SU-DHL-6 (cell line): ENCODE measurements around the gene SLFN12.

Experiments used
- H2AFZ ChIP-seq: fragments of 200-600 bp; sonication (generic); 2 replicates; pipeline ENCODE4 v1.6.1; 2014; ENCODE audit warnings: low read depth, mild to moderate bottlenecking, moderate library complexity, mixed read lengths, antibody characterized with exemption, low read length; ENCODE audit not compliant: severe bottlenecking
- H3F3A ChIP-seq: fragments of 200-600 bp; shearing (Covaris generic); 2 replicates; pipeline ENCODE4 v1.6.0; 2016; ENCODE audit warnings: antibody characterized with exemption, mild to moderate bottlenecking; ENCODE audit not compliant: insufficient read depth
- H3K27ac ChIP-seq: fragments of 200-600 bp; sonication (generic); 2 replicates; pipeline ENCODE4 v1.5.1; 2016; ENCODE audit warnings: low read depth, mild to moderate bottlenecking, low read length, moderate library complexity, mixed read lengths
- H3K27me3 ChIP-seq: fragments of 200-600 bp; sonication (generic), shearing (Covaris generic); 2 replicates; pipeline ENCODE4 v1.6.0; 2014; ENCODE audit warnings: mild to moderate bottlenecking, low read length
- H3K36me3 ChIP-seq: fragments of 200-600 bp; sonication (generic); 2 replicates; pipeline ENCODE4 v1.6.1; 2014; ENCODE audit warnings: mild to moderate bottlenecking, low read length, mixed read lengths
- H3K4me2 ChIP-seq: fragments of 300-600, 200-600 bp; shearing (Covaris generic), sonication (generic); 2 replicates; pipeline ENCODE4 v1.6.0; 2014; ENCODE audit warnings: low read length, low read depth, mild to moderate bottlenecking; ENCODE audit not compliant: poor library complexity, severe bottlenecking
- H3K4me3 ChIP-seq: fragments of 200-600 bp; sonication (generic); 2 replicates; pipeline ENCODE4 v1.5.1; 2014; ENCODE audit warnings: antibody characterized with exemption, low read length, mild to moderate bottlenecking, mixed read lengths; ENCODE audit not compliant: insufficient read depth, poor library complexity, severe bottlenecking
- H3K79me2 ChIP-seq: fragments of 200-600 bp; sonication (generic); 2 replicates; pipeline ENCODE4 v1.6.1; 2014; ENCODE audit warnings: mild to moderate bottlenecking, low read length, moderate library complexity; ENCODE audit not compliant: insufficient read depth
- H3K9ac ChIP-seq: fragments of 200-600 bp; sonication (generic); 2 replicates; pipeline ENCODE4 v1.7.0; 2014; ENCODE audit warnings: mild to moderate bottlenecking, low read length
- H3K9me2 ChIP-seq: fragments of 200-600 bp; sonication (generic); replicated peaks from 2 replicates; pipeline ENCODE4 v1.6.1; 2014; ENCODE audit warnings: low read length; ENCODE audit not compliant: insufficient read depth
- H3K9me3 ChIP-seq: fragments of 200-600 bp; sonication (generic); 2 replicates; pipeline ENCODE4 v1.6.1; 2014; ENCODE audit warnings: low read length, mixed read lengths; ENCODE audit not compliant: insufficient read depth
- H4K20me1 ChIP-seq: fragments of 200-600 bp; sonication (generic); 2 replicates; pipeline ENCODE4 v1.6.1; 2014; ENCODE audit warnings: low read depth, mild to moderate bottlenecking, antibody characterized with exemption, low read length, moderate library complexity, mixed read lengths
- CTCF ChIP-seq: fragments of 200-600 bp; sonication (generic); IDR thresholded peaks from one replicate; pipeline ENCODE4 v1.5.1; 2017; ENCODE audit warnings: antibody characterized with exemption, mild to moderate bottlenecking, low read length, moderate library complexity; ENCODE audit not compliant: insufficient read depth, poor library complexity, severe bottlenecking
- EZH2phosphoT487 ChIP-seq: fragments of 200-600 bp; sonication (generic), shearing (Covaris generic); conservative IDR thresholded peaks from 2 replicates; pipeline ENCODE4 v1.6.1; 2018; ENCODE audit warnings: mild to moderate bottlenecking, antibody characterized with exemption, low read length, moderate library complexity, mixed read lengths

SLFN12 gene

GRCh38 chr17:35374766-35375344, 57.4 kb downstream of the SLFN12 start:
- Histone ChIP-seq H3K9me2 (no peaks in the 10 kb centered on the region), H3F3A (no peaks in the 10 kb centered on the region), H3K36me3 (no peaks in the 10 kb centered on the region), H3K27me3 (0 out of 2 replicates have a peak, but pooled peaks cover 3% of the 10 kb centered on the region), H3K79me2 (no peaks in the 10 kb centered on the region), H3K4me2 (peak overlapping the region; percentile 4), H3K27ac (no peak overlapping the region), H2AFZ (no peak overlapping the region), H3K9ac (no peak overlapping the region), H4K20me1 (no peaks in the 10 kb centered on the region), H3K4me3 (no peak overlapping the region), H3K9me3 (peaks cover 3% of the 10 kb centered on the region; the same call in 1 of the 2 replicates)
- TF ChIP-seq EZH2phosphoT487, result no peak
- TF ChIP-seq CTCF, result no peak

- Histone ChIP-seq H4K20me1 (no peaks in the 10 kb centered on the region), H3K9me3 (peaks cover 3% of the 10 kb centered on the region; the same call in 1 of the 2 replicates), H3K27me3 (0 out of 2 replicates have a peak, but pooled peaks cover 3% of the 10 kb centered on the region), H3K4me2 (peak overlapping the region; percentile 4), H3K79me2 (no peaks in the 10 kb centered on the region), H3F3A (no peaks in the 10 kb centered on the region), H3K4me3 (no peak overlapping the region), H2AFZ (no peak overlapping the region), H3K9me2 (no peaks in the 10 kb centered on the region), H3K9ac (no peak overlapping the region), H3K36me3 (no peaks in the 10 kb centered on the region), H3K27ac (no peak overlapping the region)
- TF ChIP-seq EZH2phosphoT487 (no peak), CTCF (no peak)
Observed at GRCh38 chr17:35373984-35374765, 58.1 kb downstream of the SLFN12 start.

- H3K27me3 ChIP-seq, result 0 out of 2 replicates have a peak, but pooled peaks cover 3% of the 10 kb centered on the region
- TF ChIP-seq EZH2phosphoT487 (no peak), CTCF (no peak)
- no peaks in the 10 kb centered on the region for H3K9me2 ChIP-seq
- H3K9ac ChIP-seq, result no peak within 1 kb of the TSS
- no peaks in the 10 kb centered on the region for H3K36me3 ChIP-seq
- peaks cover 3% of the 10 kb centered on the region; the same call in 1 of the 2 replicates for H3K9me3 ChIP-seq
- H3K79me2 ChIP-seq, result no peaks in the 10 kb centered on the region
- no peak within 1 kb of the TSS for H2AFZ ChIP-seq
- peak within 1 kb of the TSS; percentile 4 for H3K4me2 ChIP-seq
- H3K27ac ChIP-seq, result no peak within 1 kb of the TSS
- H3K4me3 ChIP-seq, result no peak within 1 kb of the TSS
- H3F3A ChIP-seq, result no peaks in the 10 kb centered on the region
- no peaks in the 10 kb centered on the region for H4K20me1 ChIP-seq
Observed at GRCh38 chr17:35373534-35373983, 58.7 kb downstream of the SLFN12 start, which contains the start of gene SLFN11. Gene SLFN11, minus strand, starts transcription at chr17:35373621. Its CDS starts 9,814 bp downstream, at chr17:35363807.
